GM03348 (cell line): Measurements from ENCODE around the gene TMEM50B.
"Not testable (repeated sequence)": the region's sequence is repeated elsewhere in the genome, so short reads cannot be mapped to it uniquely, and the experiment has no call there.

Experiments
- DNase-seq: peaks from one replicate; pipeline ENCODE4 v3.0.0; 2012; ENCODE audit warnings: low spot score

The TMEM50B gene

GRCh38 chr21:33478182-33478581 lies 1.6 kb downstream of the TMEM50B start:
- DNase-seq, result no peak

DNA sequence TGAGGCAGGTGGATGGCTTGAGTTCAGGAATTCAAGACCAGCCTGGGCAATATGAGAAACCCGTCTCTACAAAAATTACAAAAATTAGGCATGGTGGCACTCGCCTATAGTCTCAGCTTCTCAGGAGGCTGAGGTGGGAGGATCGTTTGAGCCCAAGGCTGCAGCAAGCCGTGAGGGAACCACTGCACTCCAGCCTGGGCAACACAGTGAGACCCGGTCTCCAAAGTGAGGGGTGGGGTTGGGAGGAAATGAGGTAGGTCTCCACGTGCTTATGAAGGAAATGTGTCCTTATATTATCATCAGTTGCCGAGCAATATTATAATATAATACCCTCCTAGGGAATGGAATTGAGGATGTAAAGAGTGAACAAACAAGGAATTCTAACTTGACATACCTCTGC lies 2.7 kb downstream of the TMEM50B start:
- DNase-seq, result no peak

DNA sequence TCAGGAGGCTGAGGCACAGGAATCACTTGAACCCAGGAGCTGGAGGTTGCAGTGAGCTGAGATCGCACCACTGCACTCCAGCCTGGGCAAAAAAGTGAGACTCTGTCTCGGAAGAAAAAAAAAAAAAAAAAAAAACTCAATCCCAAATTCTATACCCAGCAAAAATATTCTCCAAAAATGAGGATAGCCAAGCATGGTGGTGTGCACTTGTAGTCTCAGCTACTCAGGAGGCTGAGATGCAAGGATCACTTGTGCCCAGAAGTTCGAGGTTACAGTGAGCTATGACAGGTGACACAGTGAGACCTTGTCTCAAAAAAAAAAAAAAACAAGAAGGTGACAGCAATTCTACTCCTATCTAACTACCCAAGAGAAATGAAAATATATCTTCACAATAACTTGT lies 6.4 kb downstream of the TMEM50B start:
- DNase-seq, result no peak

DNA sequence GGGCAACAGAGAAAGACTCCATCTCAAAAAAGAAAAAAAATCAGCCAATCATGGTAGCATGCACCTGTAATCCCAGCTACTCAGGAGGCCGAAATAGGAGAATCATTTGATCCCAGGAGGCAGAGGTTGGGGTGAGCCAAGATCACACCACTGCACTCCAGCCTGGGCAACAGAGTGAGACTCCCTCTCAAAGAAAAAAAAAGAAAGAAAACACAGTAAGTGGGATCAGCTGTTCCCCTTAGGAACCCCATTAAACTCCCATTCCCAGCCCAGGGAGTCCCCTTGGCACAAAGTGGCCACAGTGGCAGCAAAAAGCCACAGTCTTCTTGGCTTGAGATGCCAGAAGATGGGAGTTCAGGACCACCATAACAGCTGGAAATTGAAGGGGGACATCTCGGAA lies 9.1 kb downstream of the TMEM50B start:
- DNase-seq, result no peak

DNA sequence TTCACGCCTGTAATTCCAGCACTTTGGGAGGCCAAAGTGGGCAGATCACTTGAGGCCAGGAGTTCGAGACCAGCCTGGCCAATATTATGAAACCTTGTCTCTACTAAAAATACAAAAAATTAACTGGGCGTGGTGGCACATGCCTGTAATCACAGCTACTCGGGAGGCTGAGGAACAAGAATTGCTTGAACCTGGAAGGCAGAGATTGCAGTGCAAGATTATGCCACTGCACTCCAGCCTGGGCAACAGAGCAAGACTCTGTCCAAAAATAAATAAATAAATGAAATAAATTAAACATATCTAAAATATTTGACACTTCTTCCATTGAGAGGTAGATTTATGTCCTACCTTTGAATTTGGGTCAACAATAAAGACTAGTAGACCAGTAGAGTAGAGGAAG lies 10.6 kb downstream of the TMEM50B start:
- not testable (repeated sequence) for DNase-seq

DNA sequence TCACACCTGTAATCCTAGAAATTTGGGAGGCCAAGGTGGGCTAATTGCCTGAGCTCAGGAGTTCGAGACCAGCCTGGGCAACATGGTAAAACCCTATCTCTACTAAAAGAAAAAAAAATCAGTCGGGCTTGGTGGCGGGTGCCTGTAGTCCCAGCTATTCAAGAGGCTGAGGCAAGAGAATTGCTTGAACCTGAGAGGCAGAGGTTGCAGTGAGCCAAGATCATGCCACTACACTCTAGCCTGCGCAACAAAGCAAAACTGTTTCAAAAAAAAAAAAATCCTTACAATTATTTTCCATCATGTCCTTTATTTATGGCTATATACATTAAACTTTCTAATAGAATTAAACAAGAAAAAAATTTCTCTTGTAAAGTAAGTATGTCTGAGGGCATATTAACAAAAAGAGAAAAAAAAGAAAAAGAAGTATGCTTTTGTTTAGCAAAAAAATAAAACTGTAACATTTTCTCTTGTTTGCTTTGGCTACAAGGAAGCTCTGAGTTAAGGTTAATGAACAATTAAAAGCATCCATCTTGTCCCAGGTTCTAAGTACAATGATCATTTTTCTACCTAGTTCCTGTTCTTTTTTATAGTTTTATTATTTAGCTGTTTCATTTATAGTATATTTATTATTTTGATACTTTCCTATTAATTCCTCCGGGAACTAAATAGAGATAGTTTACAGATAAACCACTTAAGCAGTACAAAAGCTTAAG lies 18.1 kb downstream of the TMEM50B start:
- DNase-seq, result no peak

- DNase-seq, result no peak
These were observed 20.9 kb downstream of the TMEM50B start for GRCh38 chr21:33458861-33459260.

- no peak for DNase-seq
These were observed 23.9 kb downstream of the TMEM50B start for GRCh38 chr21:33455686-33456446.

DNA sequence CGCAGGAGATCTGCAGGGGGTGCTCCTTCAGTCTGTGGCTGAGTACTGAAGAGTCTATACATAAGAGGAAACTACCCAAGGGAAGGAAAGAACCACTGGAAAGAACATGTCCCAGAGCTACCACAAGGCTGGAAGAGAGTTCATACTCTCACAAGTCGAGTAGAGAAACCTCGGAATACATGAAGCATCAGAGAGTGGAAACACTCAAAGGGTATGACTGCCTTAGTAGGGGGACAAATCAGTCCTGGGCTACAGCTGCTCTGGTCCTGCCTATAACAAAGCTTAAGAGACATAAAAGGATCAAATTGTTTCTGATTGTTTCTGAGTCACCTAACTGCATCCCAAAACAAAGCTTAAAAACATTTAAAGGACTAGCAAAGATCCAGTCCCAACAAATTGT lies 27.4 kb downstream of the TMEM50B start:
- no peak for DNase-seq

DNA sequence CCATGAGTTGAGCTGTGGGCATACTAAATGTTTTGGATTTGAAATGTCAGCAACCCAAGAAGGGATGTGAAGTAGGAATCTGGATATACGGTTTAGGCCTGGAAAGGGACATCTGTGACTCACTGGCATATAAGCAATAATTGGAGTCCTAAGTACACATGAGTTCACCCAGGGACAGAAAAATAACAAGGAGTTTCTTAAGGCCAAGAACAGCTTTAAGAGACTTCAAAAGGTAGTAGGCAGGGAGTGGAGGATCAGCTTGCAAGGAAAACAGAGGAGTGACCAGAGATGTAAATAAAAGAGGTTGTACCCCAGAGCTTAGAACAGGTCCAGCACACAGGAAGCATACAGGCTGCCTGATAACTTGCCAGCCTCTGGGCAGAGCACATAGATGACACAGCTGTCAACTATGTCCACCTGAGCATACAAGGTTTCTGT lies 28.1 kb downstream of the TMEM50B start:
- no peak for DNase-seq

GRCh38 chr21:33449616-33450015 lies 30.2 kb downstream of the TMEM50B start:
- DNase-seq, result no peak

- DNase-seq, result not testable (repeated sequence)
These were observed 33.2 kb downstream of the TMEM50B start for GRCh38 chr21:33446620-33447019.

DNA sequence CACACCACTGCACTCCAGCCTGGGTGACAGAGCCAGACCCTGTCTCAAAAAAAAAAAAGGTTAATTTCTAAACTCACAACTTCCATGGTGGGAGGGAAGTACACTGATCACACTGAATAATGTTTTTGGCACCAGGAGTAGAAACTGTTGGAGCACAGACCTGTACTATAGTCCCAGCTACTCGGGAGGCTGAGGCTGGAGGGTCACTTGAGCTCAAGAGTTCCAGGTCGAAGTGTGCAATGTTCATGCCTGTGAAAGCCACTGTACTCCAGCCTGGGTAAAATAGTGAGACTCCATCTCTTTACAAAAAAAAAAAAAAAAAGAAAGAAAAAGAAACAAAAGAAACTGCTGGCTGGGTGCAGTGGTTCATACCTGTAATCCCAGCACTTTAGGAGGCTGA lies 35.3 kb downstream of the TMEM50B start:
- DNase-seq, result no peak

DNA sequence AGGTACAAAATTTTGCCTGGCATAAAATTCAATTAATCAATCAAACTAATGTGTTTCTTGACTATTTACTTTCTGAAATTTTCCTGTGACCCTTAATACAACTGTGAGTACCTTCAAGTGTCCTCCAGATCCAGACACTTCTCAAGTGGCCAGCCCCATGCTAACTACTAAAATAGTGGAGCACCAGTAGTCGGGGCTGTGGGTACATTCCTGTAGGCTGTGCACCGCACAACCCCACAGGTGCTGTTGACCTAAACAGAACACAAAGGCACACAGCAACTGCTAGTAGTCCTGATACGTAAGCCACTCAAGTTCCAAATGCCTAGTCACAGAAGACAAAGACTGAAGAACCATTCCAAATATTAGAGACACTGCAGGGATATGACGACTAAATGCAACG lies 36.6 kb downstream of the TMEM50B start:
- DNase-seq, result no peak

- peak; percentile 77 for DNase-seq
These were observed 38.0 kb downstream of the TMEM50B start for GRCh38 chr21:33441489-33442477.

- DNase-seq, result no peak
These were observed 42.6 kb downstream of the TMEM50B start for GRCh38 chr21:33437140-33437539.

GRCh38 chr21:33434770-33435360 lies 44.9 kb downstream of the TMEM50B start:
- DNase-seq, result peak; percentile 88

- no peak for DNase-seq
These were observed 46.2 kb downstream of the TMEM50B start for GRCh38 chr21:33433425-33434114.

- DNase-seq, result no peak
These were observed 46.8 kb downstream of the TMEM50B start for GRCh38 chr21:33433001-33433400.

GRCh38 chr21:33432496-33432895 lies 47.3 kb downstream of the TMEM50B start:
- DNase-seq, result no peak

- no peak for DNase-seq
These were observed 48.9 kb downstream of the TMEM50B start for GRCh38 chr21:33430858-33431257.
